IPS-18a (cell line): Measurements from ENCODE around the gene TWIST1.

ENCODE experiments used
- H3K27ac ChIP-seq: one replicate; pipeline ENCODE4 v1.5.1; 2013; ENCODE audit warnings: low read length
- H3K27me3 ChIP-seq: one replicate; pipeline ENCODE4 v1.6.1; 2013; ENCODE audit warnings: mild to moderate bottlenecking, low read length; ENCODE audit not compliant: control insufficient read depth, insufficient read depth
- H3K36me3 ChIP-seq: one replicate; pipeline ENCODE4 v1.6.1; 2013; ENCODE audit warnings: low read depth, low read length; ENCODE audit not compliant: control insufficient read depth
- H3K4me1 ChIP-seq: one replicate; pipeline ENCODE4 v1.6.1; 2013; ENCODE audit warnings: low read depth, low read length; ENCODE audit not compliant: control insufficient read depth
- H3K4me3 ChIP-seq: one replicate; pipeline ENCODE4 v1.5.1; 2013; ENCODE audit warnings: low read length
- H3K9ac ChIP-seq: one replicate; pipeline ENCODE4 v1.6.1; 2013; ENCODE audit warnings: mild to moderate bottlenecking, low read length, moderate library complexity
- H3K9me3 ChIP-seq: one replicate; pipeline ENCODE4 v1.6.1; 2013; ENCODE audit warnings: low read depth, low read length; ENCODE audit not compliant: control insufficient read depth

The TWIST1 gene

GRCh38 chr7:19121977-19122588 lies 4.6 kb upstream of the TWIST1 start:
- Histone ChIP-seq H3K27ac (no peak overlapping the region), H3K27me3 (peaks cover 51% of the 10 kb centered on the region), H3K4me1 (peaks cover 15% of the 10 kb centered on the region), H3K9ac (no peak overlapping the region), H3K36me3 (no peaks in the 10 kb centered on the region), H3K4me3 (no peak overlapping the region), H3K9me3 (no peaks in the 10 kb centered on the region)

GRCh38 chr7:19119870-19120486 lies 2.5 kb upstream of the TWIST1 start:
- Histone ChIP-seq H3K9me3 (no peaks in the 10 kb centered on the region), H3K27me3 (peaks cover 70% of the 10 kb centered on the region), H3K27ac (no peak overlapping the region), H3K9ac (no peak overlapping the region), H3K36me3 (no peaks in the 10 kb centered on the region), H3K4me1 (peaks cover 20% of the 10 kb centered on the region), H3K4me3 (no peak overlapping the region)

- Histone ChIP-seq H3K4me3 (peak overlapping the region; percentile 56), H3K9ac (no peak overlapping the region), H3K27ac (no peak overlapping the region)
Observed at GRCh38 chr7:19119372-19119771, 1.9 kb upstream of the TWIST1 start.

GRCh38 chr7:19118636-19119371 lies 1.4 kb upstream of the TWIST1 start:
- Histone ChIP-seq H3K36me3 (no peaks in the 10 kb centered on the region), H3K4me1 (peaks cover 20% of the 10 kb centered on the region), H3K27me3 (peaks cover 82% of the 10 kb centered on the region), H3K4me3 (peak overlapping the region; percentile 56), H3K9ac (no peak overlapping the region), H3K27ac (no peak overlapping the region), H3K9me3 (no peaks in the 10 kb centered on the region)

More at GRCh38 chr7:19119372-19119771, 1.9 kb upstream of the TWIST1 start:
- Histone ChIP-seq H3K4me1 (peaks cover 20% of the 10 kb centered on the region), H3K9me3 (no peaks in the 10 kb centered on the region), H3K27me3 (peaks cover 76% of the 10 kb centered on the region), H3K36me3 (no peaks in the 10 kb centered on the region)

GRCh38 chr7:19117870-19118608 lies 603 bp upstream of the TWIST1 start:
- Histone ChIP-seq H3K36me3 (no peaks in the 10 kb centered on the region), H3K4me1 (peaks cover 20% of the 10 kb centered on the region), H3K9me3 (peaks cover under 1% of the 10 kb centered on the region), H3K9ac (no peak overlapping the region), H3K27ac (no peak overlapping the region), H3K4me3 (peak overlapping the region; percentile 56), H3K27me3 (peaks cover 89% of the 10 kb centered on the region)

- Histone ChIP-seq H3K9me3 (peaks cover 3% of the 10 kb centered on the region), H3K4me3 (peak overlapping the region; percentile 72), H3K27me3 (peaks cover 98% of the 10 kb centered on the region), H3K27ac (no peak overlapping the region), H3K36me3 (no peaks in the 10 kb centered on the region), H3K9ac (no peak overlapping the region), H3K4me1 (peaks cover 29% of the 10 kb centered on the region)
Observed at GRCh38 chr7:19116121-19117090, 1.0 kb downstream of the TWIST1 start.

- Histone ChIP-seq H3K9ac (no peak overlapping the region), H3K4me3 (no peak overlapping the region)
Observed at GRCh38 chr7:19114551-19114855, 2.9 kb downstream of the TWIST1 start.

GRCh38 chr7:19113855-19114550 lies 3.4 kb downstream of the TWIST1 start:
- Histone ChIP-seq H3K9me3 (peaks cover 3% of the 10 kb centered on the region), H3K4me1 (peaks cover 41% of the 10 kb centered on the region), H3K9ac (no peak overlapping the region), H3K4me3 (no peak overlapping the region), H3K27me3 (peaks cover 98% of the 10 kb centered on the region), H3K36me3 (no peaks in the 10 kb centered on the region), H3K27ac (no peak overlapping the region)

More at GRCh38 chr7:19114551-19114855, 2.9 kb downstream of the TWIST1 start:
- peaks cover 42% of the 10 kb centered on the region for H3K4me1 ChIP-seq
- H3K27me3 ChIP-seq = peaks cover 98% of the 10 kb centered on the region
- peaks cover 3% of the 10 kb centered on the region for H3K9me3 ChIP-seq
- no peak overlapping the region for H3K27ac ChIP-seq
- no peaks in the 10 kb centered on the region for H3K36me3 ChIP-seq

GRCh38 chr7:19113002-19113350 lies 4.5 kb downstream of the TWIST1 start:
- H3K27me3 ChIP-seq = peaks cover 98% of the 10 kb centered on the region
- peaks cover 42% of the 10 kb centered on the region for H3K4me1 ChIP-seq
- H3K9ac ChIP-seq = no peak overlapping the region
- no peak overlapping the region for H3K4me3 ChIP-seq
- peaks cover 3% of the 10 kb centered on the region for H3K9me3 ChIP-seq
- H3K27ac ChIP-seq = no peak overlapping the region
- H3K36me3 ChIP-seq = no peaks in the 10 kb centered on the region

GRCh38 chr7:19112274-19113001 lies 5.0 kb downstream of the TWIST1 start:
- no peaks in the 10 kb centered on the region for H3K36me3 ChIP-seq
- no peak overlapping the region for H3K9ac ChIP-seq
- peaks cover 42% of the 10 kb centered on the region for H3K4me1 ChIP-seq
- H3K27ac ChIP-seq = no peak overlapping the region
- peak overlapping the region; percentile 25 for H3K4me3 ChIP-seq
- H3K27me3 ChIP-seq = peaks cover 98% of the 10 kb centered on the region
- peaks cover 3% of the 10 kb centered on the region for H3K9me3 ChIP-seq
